ENCODE results near the gene ELP2. TPM values are rescaled to one million over a fixed set of nuclear protein-coding genes. Genes with fewer than 3 reads are reported as not detected.
"Not testable (repeated sequence)": the region's sequence is repeated elsewhere in the genome, so short reads cannot be mapped to it uniquely, and the experiment has no call there.

The ELP2 gene
- total and polyA plus RNA-seq, 4 experiments from 2014 or later, result 76.3 to 143 (median 110) TPM

- CTCF ChIA-PET (ENCODE audit: partially characterized antibody), result interaction anchor here (4.9 kb wide), 1 partner anchor 192 kb away, joined by 108 read pairs; no protein-coding TSS in a partner anchor
- POLR2A ChIA-PET (ENCODE audit: partially characterized antibody); H3K27me3 ChIP-seq (ENCODE audit: insufficient read depth, low read length); DNase-seq; H3K9me3 Mint-ChIP-seq; H3K9me3 ChIP-seq (ENCODE audit: control insufficient read depth in 1 of 2, low read length in 2 of 2); intact Hi-C loops (cut with micrococcal nuclease); H3K36me3 Mint-ChIP-seq; H3K36me3 ChIP-seq (ENCODE audit: insufficient read depth, low read length); H3K27me3 Mint-ChIP-seq; H3K4me1 ChIP-seq (ENCODE audit: insufficient read depth, low read length); H3K27ac ChIP-seq (ENCODE audit: low read depth, low read length); H3K4me3 Mint-ChIP-seq; H3K4me3 ChIP-seq (ENCODE audit: low read length in 2 of 2): not testable (repeated sequence)
- peak overlapping the region in 3 of 7 donors; percentile 59 to 72 (median 60) for H3K27ac Mint-ChIP-seq
- H3K4me1 Mint-ChIP-seq, result peaks cover 9 to 13% (median 11%) of the 10 kb centered on the region in 4 donors
Measured at GRCh38 chr18:36092116-36092515, 37.6 kb upstream of the ELP2 start.

GRCh38 chr18:36094431-36094830, 35.3 kb upstream of the ELP2 start:
- no peak for DNase-seq
- Mint-ChIP-seq H3K4me3 (no peak overlapping the region), H3K4me1 (peaks cover 9 to 13% (median 11%) of the 10 kb centered on the region in 4 donors), H3K27me3 (peaks cover 0 to 2% of the 10 kb centered on the region in 2 donors), H3K9me3 (no peaks in the 10 kb centered on the region), H3K36me3 (no peaks in the 10 kb centered on the region), H3K27ac (peak overlapping the region in 1 of 7 donors; percentile 4)
- CTCF ChIA-PET (ENCODE audit: partially characterized antibody), result interaction anchor here (0.8 to 4.9 kb wide), 12 partner anchors 8 to 197 kb away, joined by 3 to 108 read pairs (median 4); partner anchors contain the start of gene SLC39A6
- Histone ChIP-seq H3K4me1 (ENCODE audit: insufficient read depth, low read length) (no peaks in the 10 kb centered on the region), H3K27me3 (ENCODE audit: insufficient read depth, low read length) (no peaks in the 10 kb centered on the region), H3K9me3 (ENCODE audit: control insufficient read depth in 1 of 2, low read length in 2 of 2) (no peaks in the 10 kb centered on the region), H3K27ac (ENCODE audit: low read depth, low read length) (no peak overlapping the region), H3K4me3 (ENCODE audit: low read length in 2 of 2) (no peak overlapping the region), H3K36me3 (ENCODE audit: insufficient read depth, low read length) (no peaks in the 10 kb centered on the region)
- POLR2A ChIA-PET (ENCODE audit: partially characterized antibody), result no interaction called here
- intact Hi-C loops (cut with micrococcal nuclease), result no loop called here

- H3K4me3 ChIP-seq (ENCODE audit: low read length in 2 of 2), result no peak overlapping the region
- H3K27ac Mint-ChIP-seq, result no peak overlapping the region
- ChIA-PET CTCF (ENCODE audit: partially characterized antibody) (interaction anchor here (0.8 to 4.9 kb wide), 14 partner anchors 10 to 712 kb away, joined by 3 to 108 read pairs (median 3); no protein-coding TSS in a partner anchor), POLR2A (ENCODE audit: partially characterized antibody) (interaction anchor here (0.8 kb wide), 1 partner anchor 33 kb away, joined by 4 read pairs; the partner anchor contains the start of gene SLC39A6)
- peaks cover 9 to 13% (median 11%) of the 10 kb centered on the region in 4 donors for H3K4me1 Mint-ChIP-seq
- no peak overlapping the region for H3K4me3 Mint-ChIP-seq
- H3K36me3 Mint-ChIP-seq, result no peaks in the 10 kb centered on the region
- H3K36me3 ChIP-seq (ENCODE audit: insufficient read depth, low read length), result no peaks in the 10 kb centered on the region
- no peaks in the 10 kb centered on the region for H3K9me3 ChIP-seq (ENCODE audit: control insufficient read depth in 1 of 2, low read length in 2 of 2)
- intact Hi-C loops (cut with micrococcal nuclease), result loop anchor here (1.0 kb wide), 3 partner anchors 79 to 713 kb away; no protein-coding TSS in a partner anchor
- H3K27me3 Mint-ChIP-seq, result peaks cover 2 to 5% of the 10 kb centered on the region in 2 donors
- H3K4me1 ChIP-seq (ENCODE audit: insufficient read depth, low read length), result no peaks in the 10 kb centered on the region
- H3K27ac ChIP-seq (ENCODE audit: low read depth, low read length), result no peak overlapping the region
- peak in 4 of 5 donors; percentile 42 to 47 (median 44) for DNase-seq
- no peaks in the 10 kb centered on the region for H3K27me3 ChIP-seq (ENCODE audit: insufficient read depth, low read length)
- no peaks in the 10 kb centered on the region for H3K9me3 Mint-ChIP-seq
Measured at GRCh38 chr18:36095936-36096519, 33.7 kb upstream of the ELP2 start.

DNA sequence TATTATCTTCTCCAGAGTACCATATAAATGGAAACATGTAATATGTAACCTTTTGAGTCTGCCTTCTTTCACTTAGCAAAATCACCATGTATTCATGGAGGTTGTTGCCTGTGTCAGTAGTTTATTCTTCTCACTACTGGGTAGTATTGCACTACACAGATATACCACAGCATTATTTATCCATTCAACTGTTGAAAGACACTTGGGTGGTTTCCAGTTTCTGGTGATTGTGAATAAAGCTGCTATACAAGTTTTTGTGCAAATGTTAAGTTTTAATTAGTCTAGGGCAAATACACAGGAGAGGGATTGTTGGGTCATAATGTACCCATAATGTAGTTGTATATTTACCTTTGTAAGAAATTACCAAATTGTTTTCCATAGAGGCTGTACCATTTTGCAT, 32.7 kb upstream of the ELP2 start:
- DNase-seq, result no peak
- ChIA-PET CTCF (ENCODE audit: partially characterized antibody) (interaction anchor here (1.5 to 4.4 kb wide), 2 partner anchors 185 to 188 kb away, joined by 4 to 40 read pairs; no protein-coding TSS in a partner anchor), POLR2A (ENCODE audit: partially characterized antibody) (no interaction called here)
- H3K4me1 Mint-ChIP-seq, result peaks cover 9 to 13% (median 11%) of the 10 kb centered on the region in 4 donors
- intact Hi-C loops (cut with micrococcal nuclease), result loop anchor here (1.0 kb wide), 3 partner anchors 80 to 712 kb away; no protein-coding TSS in a partner anchor
- Histone ChIP-seq H3K4me3 (ENCODE audit: low read length in 2 of 2) (no peak overlapping the region), H3K36me3 (ENCODE audit: insufficient read depth, low read length) (no peaks in the 10 kb centered on the region), H3K9me3 (ENCODE audit: control insufficient read depth in 1 of 2, low read length in 2 of 2) (no peaks in the 10 kb centered on the region), H3K27ac (ENCODE audit: low read depth, low read length) (no peak overlapping the region), H3K4me1 (ENCODE audit: insufficient read depth, low read length) (no peaks in the 10 kb centered on the region), H3K27me3 (ENCODE audit: insufficient read depth, low read length) (no peaks in the 10 kb centered on the region)
- H3K9me3 Mint-ChIP-seq, result no peaks in the 10 kb centered on the region
- H3K36me3 Mint-ChIP-seq, result no peaks in the 10 kb centered on the region
- H3K27me3 Mint-ChIP-seq, result peaks cover 2 to 7% of the 10 kb centered on the region in 2 donors
- H3K27ac Mint-ChIP-seq, result no peak overlapping the region
- no peak overlapping the region for H3K4me3 Mint-ChIP-seq

DNA sequence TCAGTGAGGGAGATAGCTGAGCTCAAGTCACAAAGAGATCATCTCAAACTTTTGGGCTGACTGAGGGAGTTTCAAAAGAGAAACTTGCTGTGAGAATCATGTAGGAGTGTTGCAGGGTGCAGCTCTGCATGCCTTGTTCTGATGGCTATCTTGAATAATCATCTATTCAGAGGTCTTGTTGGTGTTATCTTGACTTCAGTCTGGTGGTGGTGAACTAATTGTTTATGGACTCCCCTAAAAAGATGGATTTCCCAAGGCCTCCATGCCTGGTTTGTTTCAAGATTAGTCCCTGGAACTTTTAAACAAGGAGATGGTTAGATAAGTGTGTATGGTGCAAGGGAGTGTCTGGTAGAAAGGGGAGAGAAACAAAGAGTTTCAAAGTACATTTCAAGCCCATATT, 30.4 kb upstream of the ELP2 start:
- Mint-ChIP-seq H3K9me3 (peaks cover 0 to 3% (median 0%) of the 10 kb centered on the region in 8 donors), H3K27me3 (peaks cover 2 to 8% of the 10 kb centered on the region in 2 donors), H3K27ac (no peak overlapping the region), H3K36me3 (no peaks in the 10 kb centered on the region), H3K4me1 (peaks cover 0 to 5% (median 2%) of the 10 kb centered on the region in 4 donors), H3K4me3 (no peak overlapping the region)
- Histone ChIP-seq H3K4me1 (ENCODE audit: insufficient read depth, low read length) (peaks cover 3% of the 10 kb centered on the region), H3K9me3 (ENCODE audit: control insufficient read depth in 1 of 2, low read length in 2 of 2) (no peaks in the 10 kb centered on the region), H3K27ac (ENCODE audit: low read depth, low read length) (no peak overlapping the region), H3K4me3 (ENCODE audit: low read length in 2 of 2) (no peak overlapping the region), H3K36me3 (ENCODE audit: insufficient read depth, low read length) (no peaks in the 10 kb centered on the region), H3K27me3 (ENCODE audit: insufficient read depth, low read length) (no peaks in the 10 kb centered on the region)
- CTCF ChIA-PET (ENCODE audit: partially characterized antibody), result interaction anchor here (0.9 to 4.4 kb wide), 5 partner anchors 15 to 186 kb away, joined by 3 to 40 read pairs (median 5); no protein-coding TSS in a partner anchor
- DNase-seq, result no peak
- POLR2A ChIA-PET (ENCODE audit: partially characterized antibody), result no interaction called here
- intact Hi-C loops (cut with micrococcal nuclease), result no loop called here

- CTCF ChIA-PET (ENCODE audit: partially characterized antibody), result no interaction called here
- intact Hi-C loops (cut with micrococcal nuclease), result no loop called here
- POLR2A ChIA-PET (ENCODE audit: partially characterized antibody), result no interaction called here
Measured at GRCh38 chr18:36101943-36102342, 27.8 kb upstream of the ELP2 start.

DNA sequence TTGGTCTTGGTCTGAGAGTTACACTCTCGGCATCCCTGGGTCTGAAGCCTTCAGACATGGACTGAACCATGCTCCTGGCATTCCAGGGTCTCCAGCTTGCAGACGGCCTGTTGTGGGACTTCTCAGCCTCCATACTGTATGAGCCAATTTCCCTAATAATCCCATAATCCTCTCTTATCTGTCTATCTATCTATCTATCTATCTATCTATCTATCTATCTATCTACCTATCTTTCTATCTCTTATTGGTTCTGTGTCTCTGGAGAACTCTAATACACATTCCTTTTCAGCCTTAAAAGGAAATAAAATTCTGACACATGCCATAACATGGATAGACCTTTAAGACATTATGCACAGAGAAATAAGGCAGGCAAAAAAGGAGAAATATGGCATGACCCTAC, 24.9 kb upstream of the ELP2 start:
- CTCF ChIA-PET (ENCODE audit: partially characterized antibody), result interaction anchor here (1.0 to 3.4 kb wide), 2 partner anchors 9 to 62 kb away, joined by 4 to 17 read pairs; no protein-coding TSS in a partner anchor
- H3K36me3 Mint-ChIP-seq, result peaks cover 5 to 16% of the 10 kb centered on the region in 2 donors

More at GRCh38 chr18:36101943-36102342, 27.8 kb upstream of the ELP2 start:
- Mint-ChIP-seq H3K4me3 (no peak overlapping the region), H3K27me3 (peaks cover 2 to 6% of the 10 kb centered on the region in 2 donors), H3K4me1 (peaks cover 0 to 5% (median 2%) of the 10 kb centered on the region in 4 donors), H3K9me3 (peaks cover 0 to 3% (median 0%) of the 10 kb centered on the region in 8 donors), H3K27ac (no peak overlapping the region), H3K36me3 (no peaks in the 10 kb centered on the region)
- no peaks in the 10 kb centered on the region for H3K9me3 ChIP-seq (ENCODE audit: control insufficient read depth in 1 of 2, low read length in 2 of 2)
- peaks cover 3% of the 10 kb centered on the region for H3K4me1 ChIP-seq (ENCODE audit: insufficient read depth, low read length)
- no peak overlapping the region for H3K27ac ChIP-seq (ENCODE audit: low read depth, low read length)
- no peaks in the 10 kb centered on the region for H3K27me3 ChIP-seq (ENCODE audit: insufficient read depth, low read length)
- H3K36me3 ChIP-seq (ENCODE audit: insufficient read depth, low read length), result no peaks in the 10 kb centered on the region
- no peak for DNase-seq
- H3K4me3 ChIP-seq (ENCODE audit: low read length in 2 of 2), result no peak overlapping the region

More for the DNA sequence above, 24.9 kb upstream of the ELP2 start:
- H3K9me3 ChIP-seq (ENCODE audit: control insufficient read depth in 1 of 2, low read length in 2 of 2), result no peaks in the 10 kb centered on the region
- peaks cover 0 to 5% (median 2%) of the 10 kb centered on the region in 4 donors for H3K4me1 Mint-ChIP-seq
- no peak overlapping the region for H3K4me3 ChIP-seq (ENCODE audit: low read length in 2 of 2)
- H3K27ac Mint-ChIP-seq, result no peak overlapping the region
- POLR2A ChIA-PET (ENCODE audit: partially characterized antibody), result no interaction called here
- intact Hi-C loops (cut with micrococcal nuclease), result no loop called here
- H3K36me3 ChIP-seq (ENCODE audit: insufficient read depth, low read length), result no peaks in the 10 kb centered on the region
- peaks cover 3% of the 10 kb centered on the region for H3K4me1 ChIP-seq (ENCODE audit: insufficient read depth, low read length)
- no peak overlapping the region for H3K4me3 Mint-ChIP-seq
- H3K27me3 ChIP-seq (ENCODE audit: insufficient read depth, low read length), result no peaks in the 10 kb centered on the region
- peaks cover 0 to 3% (median 0%) of the 10 kb centered on the region in 8 donors for H3K9me3 Mint-ChIP-seq
- no peak for DNase-seq
- peaks cover 2 to 6% of the 10 kb centered on the region in 2 donors for H3K27me3 Mint-ChIP-seq
- no peak overlapping the region for H3K27ac ChIP-seq (ENCODE audit: low read depth, low read length)
